Type B pancreatic cell (in vitro differentiated cells): ENCODE data around the gene TLCD4. TPM values are rescaled to one million over a fixed set of nuclear protein-coding genes. Genes with fewer than 3 reads are reported as not detected.

ENCODE experiments used
- DNase-seq: peaks from one replicate; pipeline ENCODE4 v3.0.0; 2021; ENCODE audit warnings: mixed read lengths; ENCODE audit not compliant: unreplicated experiment; ENCODE audit errors: extremely low spot score
- H3K27ac Mint-ChIP-seq: 2 replicates; pipeline ENCODE4 v1.8.0; 2021; ENCODE audit warnings: mild to moderate bottlenecking, mixed read lengths
- H3K27me3 Mint-ChIP-seq: 2 replicates; pipeline ENCODE4 v1.8.0; 2021; ENCODE audit warnings: mixed read lengths
- H3K36me3 Mint-ChIP-seq: 2 replicates; pipeline ENCODE4 v1.8.0; 2021; ENCODE audit warnings: mixed read lengths
- H3K4me1 Mint-ChIP-seq: one replicate; pipeline ENCODE4 v1.8.0; 2021; ENCODE audit warnings: mixed read lengths; ENCODE audit not compliant: unreplicated experiment
- H3K4me3 Mint-ChIP-seq: 2 replicates; pipeline ENCODE4 v1.8.0; 2021; ENCODE audit warnings: mild to moderate bottlenecking, mixed read lengths
- H3K9me3 Mint-ChIP-seq: 2 replicates; pipeline ENCODE4 v1.8.0; 2021; ENCODE audit warnings: mixed read lengths
- CTCF ChIP-seq: fragments of 200-600 bp; sonication (generic); conservative IDR thresholded peaks from 2 replicates; pipeline ENCODE4 v1.5.0; 2021; ENCODE audit warnings: antibody characterized with exemption, mild to moderate bottlenecking
- long read RNA-seq: library from polyadenylated mRNA; unstranded; transcript quantifications from one replicate; pipeline ENCODE4 v2.0.0, GENCODE V29; 2020
- total RNA-seq: library from RNA; stranded (reverse); gene quantifications from 2 replicates; pipeline ENCODE4 v1.2.1, GENCODE V29; 2021; ENCODE audit warnings: low replicate concordance

The TLCD4 gene, protein sequence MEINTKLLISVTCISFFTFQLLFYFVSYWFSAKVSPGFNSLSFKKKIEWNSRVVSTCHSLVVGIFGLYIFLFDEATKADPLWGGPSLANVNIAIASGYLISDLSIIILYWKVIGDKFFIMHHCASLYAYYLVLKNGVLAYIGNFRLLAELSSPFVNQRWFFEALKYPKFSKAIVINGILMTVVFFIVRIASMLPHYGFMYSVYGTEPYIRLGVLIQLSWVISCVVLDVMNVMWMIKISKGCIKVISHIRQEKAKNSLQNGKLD
- 6.9 and 17.7 TPM in 2 replicates for total RNA-seq
- long read RNA-seq, full-length matches to known transcripts: 16 of 19 reads
- long read RNA-seq, partial matches to known transcripts: 1 of 19 reads
- long read RNA-seq, other reads (novel, unspliced or antisense): 2 of 19 reads

DNA sequence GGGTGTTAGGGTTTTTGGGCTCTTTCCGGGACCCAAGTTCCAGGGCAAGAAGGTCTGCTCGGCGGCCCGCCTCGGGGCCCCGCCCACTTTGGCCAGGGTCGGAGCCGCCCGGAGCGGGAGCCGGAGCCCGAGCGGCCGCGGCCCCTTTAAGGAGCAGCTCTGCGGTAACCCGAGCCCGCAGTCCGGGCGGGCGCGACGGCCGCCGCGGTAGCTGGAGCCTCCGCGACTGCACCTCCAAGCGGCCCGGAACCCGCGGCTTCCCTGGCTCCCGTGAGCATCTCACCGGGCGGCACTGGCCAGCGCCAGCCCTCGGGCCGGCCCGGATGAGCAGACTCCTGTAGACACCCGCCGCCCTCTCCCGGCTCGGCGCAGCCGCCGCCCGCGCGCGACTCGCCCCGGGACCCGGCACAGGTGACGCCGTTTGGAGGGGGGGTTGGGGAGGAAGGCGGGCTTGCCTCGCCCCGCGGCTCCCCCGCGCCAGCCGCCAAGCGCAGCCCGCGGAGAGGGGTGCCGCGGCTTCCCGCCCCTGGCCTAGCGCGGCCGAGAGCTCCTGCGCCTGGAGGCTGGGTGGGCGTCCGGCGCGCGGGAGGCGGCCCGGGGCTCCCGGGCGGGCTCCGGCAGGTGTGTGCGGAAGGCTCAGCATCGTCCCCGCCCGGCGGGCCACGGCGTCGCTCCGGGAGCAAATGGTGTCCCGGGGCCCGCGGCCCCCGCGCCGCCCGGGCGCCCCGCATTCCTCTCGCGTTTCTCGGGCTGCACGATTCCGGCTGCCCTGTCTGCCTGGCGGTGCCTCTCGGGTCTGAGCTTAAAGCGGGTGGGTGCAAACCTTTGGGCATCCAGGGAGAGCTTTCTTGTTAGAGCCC, at the start of gene TLCD4:
TSS of gene TLCD4 (plus strand) at position 149 of the 860 bp plus-strand sequence. CDS start 26,547 bp downstream, outside the sequence.
- peak; percentile 76 for DNase-seq
- Mint-ChIP-seq H3K36me3 (no peaks in the 10 kb centered on the region), H3K27me3 (peaks cover 44% of the 10 kb centered on the region), H3K9me3 (no peaks in the 10 kb centered on the region), H3K4me3 (peak within 1 kb of the TSS; percentile 97), H3K27ac (peak within 1 kb of the TSS; percentile 87), H3K4me1 (peaks cover 10% of the 10 kb centered on the region)
- TF ChIP-seq CTCF: no peak

DNA sequence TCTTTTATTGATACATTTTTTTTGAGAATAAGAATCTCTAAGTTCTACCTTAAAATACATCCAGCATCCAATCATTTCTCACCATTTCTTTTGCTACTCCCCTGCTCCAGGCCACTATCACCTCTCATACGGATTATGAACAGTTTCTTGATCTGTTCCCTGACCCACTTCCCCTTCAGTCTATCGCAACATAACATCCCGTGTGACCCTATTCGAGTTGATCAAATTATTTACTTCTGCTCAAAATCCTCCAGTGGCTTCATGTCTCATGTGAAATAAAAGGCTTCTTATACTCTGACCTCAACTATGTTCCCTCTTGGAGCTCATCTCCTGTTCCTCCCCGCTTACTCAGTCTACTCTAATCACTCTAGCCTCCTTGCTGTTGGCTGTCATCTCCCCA, 49.6 kb upstream of the TLCD4 start:
- Mint-ChIP-seq H3K27me3 (no peaks in the 10 kb centered on the region), H3K36me3 (peaks cover 10% of the 10 kb centered on the region), H3K9me3 (no peaks in the 10 kb centered on the region), H3K27ac (no peak overlapping the region), H3K4me1 (peaks cover 27% of the 10 kb centered on the region), H3K4me3 (no peak overlapping the region)
- TF ChIP-seq CTCF: no peak
- DNase-seq: no peak

- Mint-ChIP-seq H3K9me3 (no peaks in the 10 kb centered on the region), H3K27ac (peak overlapping the region; percentile 1), H3K36me3 (peaks cover 2% of the 10 kb centered on the region), H3K4me3 (peak overlapping the region; percentile 16), H3K4me1 (peaks cover 27% of the 10 kb centered on the region), H3K27me3 (no peaks in the 10 kb centered on the region)
- TF ChIP-seq CTCF: no peak
- DNase-seq: no peak
These were observed 48.0 kb upstream of the TLCD4 start for GRCh38 chr1:95068956-95069709.

GRCh38 chr1:95069710-95070093, 47.5 kb upstream of the TLCD4 start:
- Mint-ChIP-seq H3K27ac (peak overlapping the region; percentile 1), H3K4me3 (no peak overlapping the region), H3K4me1 (peaks cover 27% of the 10 kb centered on the region), H3K27me3 (no peaks in the 10 kb centered on the region), H3K36me3 (no peaks in the 10 kb centered on the region), H3K9me3 (no peaks in the 10 kb centered on the region)
- no peak for DNase-seq
- no peak for TF ChIP-seq CTCF

DNA sequence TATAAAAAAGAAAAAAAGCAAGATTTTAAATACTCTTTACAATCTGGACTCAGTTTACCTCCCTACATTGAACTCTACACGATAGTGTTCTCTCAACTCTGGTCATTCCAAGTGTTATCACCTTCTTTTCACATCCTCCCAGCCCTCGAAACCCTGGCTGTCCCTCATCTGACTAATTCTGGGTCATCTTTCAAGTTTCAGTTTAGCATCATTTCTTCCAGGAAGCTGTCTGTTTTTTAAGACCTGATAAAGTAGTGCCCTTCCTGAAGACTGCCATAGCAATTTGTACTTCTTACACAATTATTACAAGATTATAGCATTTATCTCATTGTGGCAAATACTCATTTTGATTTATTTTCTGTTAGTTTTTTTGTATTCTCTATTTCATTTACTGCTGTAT, 45.6 kb upstream of the TLCD4 start:
- no peak for DNase-seq
- no peaks in the 10 kb centered on the region for H3K9me3 Mint-ChIP-seq
- H3K4me3 Mint-ChIP-seq: peak overlapping the region; percentile 99
- H3K36me3 Mint-ChIP-seq: no peaks in the 10 kb centered on the region
- peaks cover 27% of the 10 kb centered on the region for H3K4me1 Mint-ChIP-seq
- H3K27me3 Mint-ChIP-seq: no peaks in the 10 kb centered on the region
- H3K27ac Mint-ChIP-seq: peak overlapping the region; percentile 92
- TF ChIP-seq CTCF: no peak
